OCI-LY3 (cell line): ENCODE results near the gene OXNAD1.

ENCODE experiments used
- EZH2phosphoT487 ChIP-seq: fragments of 200-600 bp; shearing (Covaris generic); IDR thresholded peaks from 2 replicates; pipeline ENCODE4 v1.6.1; 2018; ENCODE audit warnings: antibody characterized with exemption, mixed run types, low read depth
- TF ChIP-seq, protein P1 (sequence below): fragments of 200-600, 300-600 bp; sonication (generic); IDR thresholded peaks from 2 replicates; pipeline ENCODE4 v1.5.1; 2014; ENCODE audit warnings: antibody characterized with exemption, low read length, low read depth

DNA sequence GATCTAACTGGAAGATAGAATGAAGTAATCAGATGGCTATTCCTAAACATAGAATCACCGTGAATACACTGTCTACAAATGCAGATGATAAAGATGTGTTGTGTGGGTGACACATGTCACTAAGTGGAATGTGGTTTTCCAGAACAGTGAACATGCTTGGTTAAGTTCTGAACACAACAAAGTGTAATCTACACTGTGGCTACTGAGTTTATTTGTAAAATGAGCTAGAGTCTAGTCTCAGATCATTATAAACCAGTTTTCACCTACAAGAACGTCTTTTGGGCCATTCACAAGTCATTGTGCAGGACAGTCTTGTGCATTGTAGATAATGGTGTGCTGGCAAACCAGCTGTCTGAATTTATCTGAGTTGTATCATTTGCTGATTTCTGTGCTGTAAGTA, 35.3 kb downstream of the OXNAD1 start:
- TF ChIP-seq, protein P1, sequence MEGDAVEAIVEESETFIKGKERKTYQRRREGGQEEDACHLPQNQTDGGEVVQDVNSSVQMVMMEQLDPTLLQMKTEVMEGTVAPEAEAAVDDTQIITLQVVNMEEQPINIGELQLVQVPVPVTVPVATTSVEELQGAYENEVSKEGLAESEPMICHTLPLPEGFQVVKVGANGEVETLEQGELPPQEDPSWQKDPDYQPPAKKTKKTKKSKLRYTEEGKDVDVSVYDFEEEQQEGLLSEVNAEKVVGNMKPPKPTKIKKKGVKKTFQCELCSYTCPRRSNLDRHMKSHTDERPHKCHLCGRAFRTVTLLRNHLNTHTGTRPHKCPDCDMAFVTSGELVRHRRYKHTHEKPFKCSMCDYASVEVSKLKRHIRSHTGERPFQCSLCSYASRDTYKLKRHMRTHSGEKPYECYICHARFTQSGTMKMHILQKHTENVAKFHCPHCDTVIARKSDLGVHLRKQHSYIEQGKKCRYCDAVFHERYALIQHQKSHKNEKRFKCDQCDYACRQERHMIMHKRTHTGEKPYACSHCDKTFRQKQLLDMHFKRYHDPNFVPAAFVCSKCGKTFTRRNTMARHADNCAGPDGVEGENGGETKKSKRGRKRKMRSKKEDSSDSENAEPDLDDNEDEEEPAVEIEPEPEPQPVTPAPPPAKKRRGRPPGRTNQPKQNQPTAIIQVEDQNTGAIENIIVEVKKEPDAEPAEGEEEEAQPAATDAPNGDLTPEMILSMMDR, result no peak
- no peak for TF ChIP-seq EZH2phosphoT487
